Lung microvascular endothelial cell (primary cell): ENCODE results near the gene SGF29. TPM values are rescaled to one million over a fixed set of nuclear protein-coding genes. Genes with fewer than 3 reads are reported as not detected.

Experiments used
- total RNA-seq: library from RNA; depleted of rRNA; stranded (reverse); fragments of >200 nt; gene quantifications from 2 replicates; pipeline ENCODE4 v1.2.1, GENCODE V29; 2014

Gene SGF29
- total RNA-seq, 1 donor from 2014 or later, result 9.1 TPM

Other genes starting within 250 kb of the SGF29 start
- gene NPIPB6, start 190.4 kb upstream of the SGF29 start, total RNA-seq, result not detected in 2 replicates
- gene EIF3CL, start 150.1 kb upstream of the SGF29 start, total RNA-seq, result 86.1 and 89.8 TPM in 2 replicates
- not detected in 2 replicates for gene NPIPB7, start 81.6 kb upstream of the SGF29 start, total RNA-seq
- gene CLN3, start 61.8 kb upstream of the SGF29 start, total RNA-seq, result 12.9 and 21.2 TPM in 2 replicates
- not detected in 2 replicates for gene APOBR, start 59.3 kb upstream of the SGF29 start, total RNA-seq
- gene IL27, start 47.1 kb upstream of the SGF29 start, total RNA-seq, result not detected in 2 replicates
- gene NUPR1, start 14.9 kb upstream of the SGF29 start, total RNA-seq, result 0.44 and 11.9 TPM in 2 replicates
- gene SULT1A2, start 43.1 kb downstream of the SGF29 start, total RNA-seq, result not detected in 2 replicates
- gene SULT1A1, start 56.1 kb downstream of the SGF29 start, total RNA-seq, result 0.40 and 3.9 TPM in 2 replicates
- 0.20 TPM in 1 of 2 replicates, not detected in the other for gene NPIPB8, start 84.1 kb downstream of the SGF29 start, total RNA-seq
- 171 and 216 TPM in 2 replicates for gene EIF3C, start 157.5 kb downstream of the SGF29 start, total RNA-seq
- 0.44 and 1.4 TPM in 2 replicates for gene NPIPB9, start 197.9 kb downstream of the SGF29 start, total RNA-seq